Ecto neural progenitor cell (in vitro differentiated cells): ENCODE results near the gene PTPN4.
A peak's percentile ranks its signal among the peaks of the same experiment; 100 is the strongest.

Experiments used
- DNase-seq: peaks from one replicate; pipeline ENCODE4 v3.0.0-alpha.2; 2018; ENCODE audit warnings: low spot score

The PTPN4 gene, protein sequence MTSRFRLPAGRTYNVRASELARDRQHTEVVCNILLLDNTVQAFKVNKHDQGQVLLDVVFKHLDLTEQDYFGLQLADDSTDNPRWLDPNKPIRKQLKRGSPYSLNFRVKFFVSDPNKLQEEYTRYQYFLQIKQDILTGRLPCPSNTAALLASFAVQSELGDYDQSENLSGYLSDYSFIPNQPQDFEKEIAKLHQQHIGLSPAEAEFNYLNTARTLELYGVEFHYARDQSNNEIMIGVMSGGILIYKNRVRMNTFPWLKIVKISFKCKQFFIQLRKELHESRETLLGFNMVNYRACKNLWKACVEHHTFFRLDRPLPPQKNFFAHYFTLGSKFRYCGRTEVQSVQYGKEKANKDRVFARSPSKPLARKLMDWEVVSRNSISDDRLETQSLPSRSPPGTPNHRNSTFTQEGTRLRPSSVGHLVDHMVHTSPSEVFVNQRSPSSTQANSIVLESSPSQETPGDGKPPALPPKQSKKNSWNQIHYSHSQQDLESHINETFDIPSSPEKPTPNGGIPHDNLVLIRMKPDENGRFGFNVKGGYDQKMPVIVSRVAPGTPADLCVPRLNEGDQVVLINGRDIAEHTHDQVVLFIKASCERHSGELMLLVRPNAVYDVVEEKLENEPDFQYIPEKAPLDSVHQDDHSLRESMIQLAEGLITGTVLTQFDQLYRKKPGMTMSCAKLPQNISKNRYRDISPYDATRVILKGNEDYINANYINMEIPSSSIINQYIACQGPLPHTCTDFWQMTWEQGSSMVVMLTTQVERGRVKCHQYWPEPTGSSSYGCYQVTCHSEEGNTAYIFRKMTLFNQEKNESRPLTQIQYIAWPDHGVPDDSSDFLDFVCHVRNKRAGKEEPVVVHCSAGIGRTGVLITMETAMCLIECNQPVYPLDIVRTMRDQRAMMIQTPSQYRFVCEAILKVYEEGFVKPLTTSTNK

DNA sequence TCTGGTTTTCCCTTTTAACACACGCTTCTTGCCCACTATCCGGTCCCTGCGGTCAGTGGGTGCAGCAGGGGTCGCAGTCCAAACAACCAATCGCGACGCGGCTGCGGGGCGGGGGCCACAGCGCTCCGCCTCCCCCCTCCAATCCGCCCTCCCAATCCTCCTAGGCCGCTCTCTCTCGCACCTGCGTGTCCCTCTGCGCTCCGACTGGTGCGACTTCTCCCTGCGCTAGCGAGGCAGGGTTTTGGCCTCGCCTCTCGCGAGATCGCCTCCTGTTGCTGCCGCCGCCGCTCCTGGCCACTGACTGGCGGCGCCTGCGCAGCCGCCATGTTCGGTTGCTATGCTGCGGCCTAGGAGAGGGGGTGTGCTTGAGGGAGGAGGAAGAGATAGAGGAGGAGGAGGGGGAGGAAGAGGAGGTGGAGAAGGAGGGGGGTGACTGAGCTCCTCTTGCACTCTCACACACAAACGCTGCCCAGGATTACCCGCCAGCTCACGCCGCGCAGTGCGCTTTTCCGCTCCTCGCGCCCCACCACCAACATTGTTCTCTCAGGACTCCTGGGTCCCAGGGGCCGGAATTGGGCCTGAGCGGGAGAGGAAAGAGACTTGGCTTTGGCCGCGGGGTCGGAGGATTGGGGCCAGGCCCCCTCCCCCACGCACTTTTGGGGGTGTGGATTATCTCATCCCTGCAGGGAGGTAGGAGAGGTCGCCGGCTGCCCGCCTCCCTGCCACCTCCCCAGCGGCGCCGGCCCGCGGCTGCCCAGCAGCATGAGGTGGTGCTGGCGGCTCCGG is at the start of gene PTPN4:
Gene PTPN4, plus strand, starts transcription at position 472 of the 786 bp plus-strand sequence. CDS start 49,932 bp downstream, outside the sequence.
- DNase-seq: peak; percentile 98

DNA sequence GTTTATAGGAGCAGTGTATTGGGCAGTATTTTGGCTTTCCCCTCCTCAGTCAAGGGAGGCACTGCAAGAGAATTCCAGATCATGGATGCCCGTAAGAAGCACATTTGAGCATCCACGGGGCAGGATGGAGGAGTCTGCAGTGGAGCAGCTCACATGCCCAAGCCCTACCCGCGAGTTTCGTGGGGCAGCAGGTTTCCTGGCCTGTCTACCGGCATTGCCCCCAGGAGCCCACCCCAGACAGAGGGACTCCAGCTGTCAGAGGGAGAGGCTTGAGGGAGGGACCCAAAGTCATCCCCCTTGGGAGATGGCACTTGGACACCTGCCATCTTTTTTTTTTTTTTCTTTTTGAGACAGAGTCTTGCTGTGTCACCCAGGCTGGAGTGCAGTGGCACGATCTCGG is 49.4 kb upstream of the PTPN4 start:
- DNase-seq: no peak

DNA sequence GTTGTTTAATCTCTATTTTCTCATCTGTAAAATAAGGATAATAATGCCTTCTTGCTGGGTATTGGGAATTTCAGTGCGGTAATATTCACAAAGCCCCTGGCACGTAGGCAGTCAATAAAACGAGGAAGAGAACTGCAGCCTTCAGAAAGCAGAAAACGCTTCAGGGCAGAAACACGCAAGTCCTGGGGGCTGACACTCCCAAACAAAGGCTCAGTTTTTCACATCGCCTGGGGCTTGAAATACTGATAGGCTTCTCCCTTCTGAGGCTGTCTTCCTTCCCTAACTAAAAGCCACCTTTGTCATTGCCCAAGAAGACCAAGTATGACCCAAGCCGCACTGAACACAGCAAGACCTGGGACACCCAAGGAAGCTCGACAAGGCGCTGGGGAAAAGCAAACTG is 48.4 kb upstream of the PTPN4 start:
- no peak for DNase-seq

DNA sequence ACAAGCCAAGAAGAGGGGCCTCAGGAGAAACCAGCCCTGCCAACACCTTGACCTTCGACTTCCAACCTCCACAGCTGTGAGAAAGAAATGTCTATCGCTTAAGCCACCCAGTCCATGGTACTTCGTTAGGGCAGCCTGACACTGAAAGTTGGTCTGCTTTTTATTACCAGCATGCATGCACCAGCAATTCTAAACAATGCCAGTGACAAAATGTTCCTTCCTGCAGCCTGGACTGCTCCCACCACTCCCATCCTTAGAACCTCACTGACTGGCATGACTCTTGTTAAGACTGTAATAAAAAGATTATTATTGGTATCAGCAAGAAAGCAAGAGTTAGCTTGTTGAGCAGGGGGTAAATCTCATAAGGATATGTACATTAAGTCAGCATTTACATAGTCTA is 47.2 kb upstream of the PTPN4 start:
- no peak for DNase-seq

DNA sequence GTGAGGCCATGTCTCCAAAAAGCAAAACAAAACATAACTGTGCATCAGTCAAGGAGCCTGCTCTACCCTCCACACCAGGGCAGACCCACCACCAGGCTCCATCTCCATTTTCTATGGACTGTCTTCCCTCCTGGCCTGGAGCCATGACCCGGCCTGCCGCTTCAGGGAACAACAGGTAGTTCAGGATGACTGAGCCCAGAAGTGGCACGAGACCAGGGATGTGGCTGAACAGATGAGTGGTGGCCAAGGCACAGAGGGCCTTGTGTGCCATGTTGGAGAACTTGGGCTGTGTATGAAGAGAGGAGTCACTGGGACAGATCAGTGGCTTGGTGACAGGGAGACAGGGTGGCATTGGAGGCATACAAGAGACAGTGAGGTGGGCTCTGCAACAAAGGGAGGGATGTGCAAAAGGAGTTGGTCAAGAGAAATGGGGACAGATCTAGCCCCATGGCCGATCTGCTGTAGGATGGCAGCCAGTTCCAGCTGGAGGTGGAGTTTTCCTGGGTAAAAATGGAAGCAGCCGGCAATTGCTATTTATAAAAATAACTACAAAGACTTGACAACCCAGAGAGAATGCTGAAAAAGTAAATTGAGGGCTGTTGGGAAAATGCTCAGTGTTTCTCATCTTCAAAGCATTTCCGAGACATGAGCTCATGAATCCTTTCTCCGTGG is 45.8 kb upstream of the PTPN4 start:
- no peak for DNase-seq

DNA sequence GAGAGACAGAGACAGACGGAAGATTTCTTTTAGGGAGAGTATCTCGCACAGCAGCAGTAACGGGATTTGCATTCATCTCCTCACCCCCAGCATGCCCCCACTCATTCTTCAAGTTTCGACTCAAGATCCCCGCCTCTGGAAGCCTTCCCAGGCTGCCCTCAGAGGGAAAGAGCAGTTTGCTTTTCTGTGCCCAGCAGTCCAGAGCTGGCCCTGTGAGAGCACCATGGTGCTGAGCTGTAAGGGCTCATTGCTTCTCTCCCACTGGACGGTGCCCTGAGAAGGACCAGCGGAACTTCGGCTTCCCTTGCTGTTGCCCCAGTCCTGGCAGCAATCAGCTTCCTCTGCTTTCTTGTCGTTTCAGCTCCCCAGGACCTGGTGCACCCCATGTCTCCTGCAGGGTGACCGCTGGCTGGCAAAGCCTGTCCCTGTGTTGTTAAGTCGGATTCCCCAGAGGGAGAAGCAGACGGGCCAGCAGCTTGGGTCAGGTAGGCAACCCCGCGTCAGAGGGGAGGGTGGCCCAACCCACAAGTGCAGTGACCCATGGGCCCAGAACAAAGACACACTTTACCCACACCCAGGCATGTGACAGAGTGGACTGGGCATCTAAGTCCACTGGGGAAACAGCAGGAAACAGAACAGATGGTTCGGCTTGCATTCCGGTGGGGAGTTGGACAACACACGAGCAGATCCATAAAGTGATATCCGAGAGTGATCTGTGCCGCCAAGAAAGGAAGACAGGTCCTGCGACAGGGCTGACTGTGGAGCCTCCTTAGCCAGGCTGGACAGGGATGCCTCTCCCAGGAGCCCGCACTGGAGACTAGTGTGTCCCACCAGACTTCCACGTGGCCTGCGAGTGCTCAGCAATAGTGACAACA is 44.1 kb upstream of the PTPN4 start:
- DNase-seq: no peak

DNA sequence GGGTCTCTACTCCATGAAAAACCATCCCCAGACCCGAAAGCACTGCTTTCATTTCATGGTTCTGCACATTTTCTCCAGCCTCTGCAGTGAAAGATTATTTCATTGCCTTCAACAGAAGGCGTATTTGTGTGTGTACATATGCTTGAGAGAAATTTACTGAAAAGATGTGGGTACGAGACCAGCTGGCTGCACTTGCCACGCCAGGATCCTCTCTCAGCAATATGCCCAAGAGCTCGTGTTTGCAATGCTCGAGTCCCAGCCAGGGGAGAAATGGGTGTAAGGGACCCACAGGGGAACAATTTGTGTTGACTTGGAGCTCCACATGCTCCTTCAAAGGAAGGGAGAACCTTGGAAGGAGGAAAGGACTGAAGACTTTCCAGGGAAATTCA is 43.4 kb upstream of the PTPN4 start:
- DNase-seq: no peak

DNA sequence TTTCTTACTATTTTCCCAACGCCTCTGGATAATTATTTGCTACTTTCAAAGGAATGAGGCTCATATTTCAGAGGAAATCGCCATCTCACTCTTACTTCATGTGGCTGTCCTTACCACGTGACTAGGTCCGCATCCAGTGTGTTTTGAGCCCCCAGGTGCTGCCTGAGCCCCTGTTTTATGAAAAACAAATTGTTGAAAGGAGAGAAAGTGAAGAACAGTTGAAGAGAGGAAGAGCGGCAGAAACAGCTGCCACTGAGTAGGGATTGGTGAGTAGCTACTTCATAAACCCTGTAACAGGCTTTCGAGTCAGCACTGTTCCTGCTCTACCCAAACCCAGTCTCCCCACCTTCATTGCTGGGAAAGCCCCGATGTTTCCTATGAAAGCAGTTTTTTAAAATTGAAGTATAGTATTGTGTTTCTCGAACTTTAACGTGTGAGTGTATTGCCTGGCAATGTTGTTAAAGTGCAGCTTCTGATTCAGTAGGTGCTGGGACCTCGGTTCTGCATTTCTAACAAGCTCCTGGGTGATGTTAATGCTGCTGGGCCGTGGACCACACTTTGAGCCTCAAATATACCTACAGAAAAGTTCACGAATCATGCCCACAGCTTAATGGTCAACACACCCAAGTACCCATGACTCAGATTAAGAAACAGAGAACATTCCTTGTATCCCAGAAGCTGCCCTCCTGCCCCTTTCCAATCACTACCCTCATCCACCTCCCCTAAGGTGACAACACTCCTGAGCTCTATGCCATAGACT is 41.0 kb upstream of the PTPN4 start:
- DNase-seq: no peak

DNA sequence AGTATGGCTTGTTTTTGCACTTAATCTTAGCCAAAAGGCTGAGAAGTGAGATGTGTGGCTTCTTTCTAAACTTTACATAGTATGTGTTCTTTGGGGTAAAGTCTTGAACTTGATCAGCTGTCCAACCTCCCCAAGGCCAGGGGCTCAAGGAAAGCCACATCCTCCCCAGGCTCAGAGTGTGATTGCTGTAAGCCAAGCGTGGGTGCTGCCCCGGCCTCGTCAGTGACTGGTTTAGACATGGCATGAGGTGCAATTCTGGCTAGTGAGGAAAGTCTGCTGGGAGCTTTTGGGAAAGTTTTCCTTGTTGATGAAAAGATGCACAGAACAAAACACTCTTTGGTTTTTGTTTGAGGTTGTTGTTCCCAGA is 40.5 kb upstream of the PTPN4 start:
- no peak for DNase-seq

DNA sequence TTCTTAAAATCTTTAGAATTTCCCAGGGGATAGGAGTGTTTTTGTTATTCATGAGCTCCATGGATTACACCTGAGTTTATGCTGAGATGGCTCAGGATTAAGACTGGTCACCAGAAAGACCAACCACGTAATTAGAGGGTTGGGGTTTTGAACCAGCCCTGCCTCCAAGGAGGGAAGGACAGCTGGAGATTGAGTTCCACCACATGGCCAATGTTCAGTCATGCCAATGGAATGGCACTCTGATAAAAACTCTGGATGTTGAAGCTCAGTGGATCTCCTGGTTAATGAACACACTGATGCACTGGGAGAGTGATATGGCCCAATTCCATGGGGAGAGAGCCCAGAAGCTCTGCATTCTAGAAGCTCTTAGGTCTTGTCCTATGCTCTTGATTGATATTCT is 38.7 kb upstream of the PTPN4 start:
- DNase-seq: no peak

DNA sequence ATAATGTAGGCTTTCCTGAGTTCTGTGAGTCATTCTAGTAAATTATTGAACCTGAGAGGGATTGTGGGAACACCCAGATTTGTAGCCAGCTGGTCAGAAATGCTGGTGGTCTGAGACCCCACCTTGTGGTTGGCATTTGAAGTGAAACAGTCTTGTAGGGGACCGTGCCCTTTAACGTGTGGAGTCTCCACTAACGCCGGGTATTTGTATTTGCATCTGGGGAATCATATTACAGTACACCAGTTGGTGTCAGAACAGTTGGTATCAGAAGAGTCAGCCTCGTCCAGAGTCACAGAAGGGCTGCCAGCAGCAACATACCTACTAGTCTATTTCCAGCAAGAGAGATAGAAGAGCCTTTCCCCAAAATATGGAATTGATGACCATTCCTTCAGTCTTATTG is 38.3 kb upstream of the PTPN4 start:
- no peak for DNase-seq

DNA sequence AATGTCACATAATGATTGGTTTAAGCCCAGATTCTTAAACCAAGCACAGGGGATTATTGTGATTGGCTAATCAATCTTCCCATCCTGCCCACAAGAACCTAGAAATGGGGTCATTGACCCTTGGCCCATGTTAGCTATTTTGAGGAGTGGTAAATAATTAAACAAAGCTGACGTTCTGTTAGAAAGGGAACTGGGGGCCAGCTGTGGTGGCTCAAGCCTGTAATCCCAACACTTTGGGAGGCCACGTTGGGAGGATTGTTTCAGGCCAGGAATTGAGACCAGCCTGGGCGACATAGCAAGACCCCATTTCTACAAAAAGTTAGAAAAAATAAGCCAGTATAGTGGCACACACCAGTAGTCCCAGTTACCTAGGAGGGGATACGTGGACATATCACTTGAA is 37.8 kb upstream of the PTPN4 start:
- DNase-seq: no peak

DNA sequence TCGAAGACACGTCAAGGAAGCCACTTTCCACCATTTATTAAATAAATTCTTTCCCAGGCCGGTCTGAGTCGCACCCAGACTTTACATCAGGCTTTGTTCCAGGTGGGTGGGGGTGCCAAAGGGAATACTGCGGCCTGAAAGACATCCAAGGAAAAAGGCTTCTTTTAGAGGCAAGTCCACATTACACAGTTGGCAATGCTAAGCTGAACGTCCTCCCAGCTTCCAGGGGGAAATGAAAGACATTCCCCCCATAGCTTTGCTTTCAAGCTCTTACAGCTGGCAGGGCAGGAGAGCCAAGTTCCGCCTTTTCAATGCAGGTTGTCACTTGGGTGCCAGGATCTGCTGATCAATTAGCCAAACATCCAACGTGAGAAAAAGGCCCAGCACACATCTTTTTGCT is 36.5 kb upstream of the PTPN4 start:
- no peak for DNase-seq

DNA sequence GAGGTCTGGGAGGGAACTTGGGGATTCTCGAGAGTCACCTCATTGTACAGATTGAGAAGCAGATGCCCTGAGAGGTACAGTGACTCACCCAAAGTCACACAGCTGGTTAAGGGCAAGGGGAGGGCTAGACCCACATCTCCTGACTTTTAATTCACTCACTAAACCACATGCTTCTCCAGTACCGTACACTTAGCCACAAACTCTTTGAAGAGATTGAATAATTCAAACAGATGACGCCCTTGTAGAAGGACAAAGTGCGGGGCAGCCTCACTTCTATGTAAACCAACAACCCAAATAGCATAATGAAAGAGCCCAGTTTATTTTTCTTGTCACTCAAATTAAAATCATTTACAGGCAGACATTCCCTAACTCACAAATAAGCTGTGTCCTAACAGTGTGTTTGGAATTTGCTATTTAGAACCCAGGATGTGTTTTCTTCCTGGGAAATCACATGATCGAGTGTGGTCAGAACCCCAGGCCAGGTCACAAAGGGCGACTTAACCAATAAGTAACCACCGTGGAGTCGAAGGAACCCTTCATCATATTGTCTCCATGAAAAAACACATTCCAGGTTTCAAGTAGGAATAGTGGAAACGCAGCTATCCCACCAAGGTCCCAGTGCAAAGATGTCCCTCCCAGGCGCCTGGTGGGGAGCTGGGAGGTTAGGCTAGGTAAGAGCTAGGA is 35.8 kb upstream of the PTPN4 start:
- no peak for DNase-seq

DNA sequence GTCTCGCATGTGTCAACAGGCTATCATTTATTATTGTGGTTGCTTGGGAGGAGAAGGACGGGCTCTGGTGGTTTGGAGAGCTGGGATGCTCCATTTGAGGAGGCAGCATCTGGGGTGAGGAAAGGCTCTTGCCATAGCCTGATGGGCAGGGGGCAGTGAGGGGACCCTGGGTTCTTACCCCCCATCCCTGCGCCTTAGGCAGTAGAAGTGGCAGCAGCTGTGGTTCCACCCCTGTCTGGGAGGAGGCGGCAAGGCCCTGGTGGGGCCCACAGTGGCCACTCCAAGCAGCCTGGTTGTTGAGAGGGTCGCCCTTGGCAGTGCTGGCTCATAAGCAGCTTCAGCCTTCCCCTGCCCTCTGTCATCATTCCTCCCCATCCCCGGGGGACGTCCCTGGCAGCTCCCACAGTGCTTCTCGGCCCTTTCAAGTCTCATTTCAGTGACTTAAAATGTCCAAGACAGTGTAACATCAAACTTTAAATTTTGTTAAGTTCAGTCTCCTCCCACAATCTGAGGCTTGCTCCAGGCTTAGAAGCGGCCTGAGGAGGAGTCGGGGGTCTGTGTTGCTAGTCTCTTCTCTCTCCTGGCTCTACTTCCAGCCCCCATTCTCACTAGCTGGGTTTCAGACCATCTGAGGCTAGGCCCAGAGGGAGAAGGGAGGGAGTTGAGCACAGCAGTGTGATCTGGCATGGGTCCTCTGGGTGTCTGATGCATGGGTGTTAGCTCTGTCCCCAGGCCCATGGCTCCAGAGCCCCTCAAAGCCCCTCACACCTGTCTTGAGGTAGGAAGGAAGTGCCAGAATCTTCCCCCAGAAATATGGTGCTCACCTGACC is 34.9 kb upstream of the PTPN4 start:
- DNase-seq: no peak

DNA sequence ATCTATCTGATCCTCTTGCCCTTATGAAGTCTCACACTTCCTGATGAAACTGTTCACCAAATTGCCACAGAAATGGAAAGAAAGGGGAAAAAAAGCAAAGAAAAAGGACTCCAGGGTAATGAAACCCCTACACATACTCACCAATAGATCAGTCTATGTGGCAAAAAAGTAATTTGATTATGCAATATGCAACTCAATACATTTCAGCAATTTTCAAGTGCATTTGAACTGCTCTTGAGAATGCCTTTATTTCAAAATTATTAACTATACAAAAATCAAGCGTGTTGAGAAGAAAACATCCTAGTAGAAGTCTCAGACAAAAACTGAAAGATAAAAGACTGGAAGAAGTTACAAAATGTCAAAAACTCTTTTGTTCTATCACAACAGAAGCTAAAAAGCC is 32.2 kb upstream of the PTPN4 start:
- DNase-seq: no peak

DNA sequence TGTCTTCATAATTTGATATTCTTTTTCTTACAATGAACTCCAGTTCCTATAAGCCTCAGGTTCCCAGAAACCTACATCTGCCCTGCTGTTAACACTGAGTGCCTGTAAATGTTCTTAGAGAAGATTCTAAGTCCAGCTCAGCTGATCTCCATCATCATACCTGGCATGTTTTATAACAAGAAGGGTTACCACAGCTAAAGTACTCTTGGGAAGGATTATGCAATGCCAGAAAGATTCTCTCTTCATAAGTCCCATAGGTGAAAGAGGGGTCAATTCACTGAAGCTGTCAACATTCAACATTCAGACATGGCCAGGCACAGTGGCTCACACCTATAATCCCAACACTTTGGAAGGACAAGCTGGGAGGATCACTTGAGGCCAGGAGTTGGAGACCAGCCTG is 31.3 kb upstream of the PTPN4 start:
- no peak for DNase-seq

DNA sequence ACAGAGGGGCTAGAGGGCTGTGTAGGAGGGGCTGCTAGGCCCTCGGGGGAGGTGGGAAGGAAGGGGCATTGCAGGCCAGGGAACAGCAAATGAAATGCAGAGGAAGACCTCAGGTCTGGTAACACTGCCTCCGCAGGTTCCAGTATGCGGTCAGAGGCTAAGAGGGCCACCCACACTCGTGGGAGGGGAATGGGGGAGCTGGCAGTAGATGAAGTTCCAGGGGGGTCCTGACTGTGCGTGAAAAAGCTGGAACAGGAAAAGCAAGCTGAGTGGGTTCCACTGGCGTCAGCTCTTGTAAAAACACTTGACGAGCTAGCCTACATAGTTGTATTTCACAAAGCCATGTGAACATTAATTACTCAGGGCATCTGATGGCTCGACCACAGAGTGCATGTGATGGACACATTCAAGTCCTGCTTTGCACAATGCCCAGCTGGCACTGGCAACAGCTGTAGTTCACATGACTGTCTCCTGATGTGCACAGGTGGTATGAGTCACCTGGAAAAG is 29.0 kb upstream of the PTPN4 start:
- peak; percentile 26 for DNase-seq
